Measurements from ENCODE around the gene TBC1D10A. TPM values are rescaled to one million over a fixed set of nuclear protein-coding genes. Genes with fewer than 3 reads are reported as not detected.

TBC1D10A gene
- total RNA-seq, 6 donors from 2014 or later, result 22.6 to 61.0 (median 36.2) TPM

- H3K27me3 ChIP-seq, result no peaks in the 10 kb centered on the region
- no peak overlapping the region for H3K4me3 ChIP-seq
- no peak for ATAC-seq (ENCODE audit: low FRiP score in 2 of 2)
- no peak for DNase-seq
- peaks cover 7 to 32% (median 12%) of the 10 kb centered on the region in 4 donors for H3K4me1 ChIP-seq
- H3K36me3 ChIP-seq, result peaks cover 34 to 94% (median 85%) of the 10 kb centered on the region in 4 donors
- WGBS, 2 donors, result 77 to 81% methylated on average over 4 of the region's 4 CpGs
- H3K27ac ChIP-seq, result peak overlapping the region in 1 of 4 donors; percentile 59
- TF ChIP-seq EP300 (IDR thresholded peaks at IDR 0.05) (no peak), POLR2A (IDR thresholded peaks at IDR 0.05) (no peak), POLR2AphosphoS5 (IDR thresholded peaks at IDR 0.05) (no peak)
- no peaks in the 10 kb centered on the region for H3K9me3 ChIP-seq
Observed at GRCh38 chr22:30348809-30349208, 22.1 kb upstream of the TBC1D10A start.

GRCh38 chr22:30348404-30348803 is 21.7 kb upstream of the TBC1D10A start:
- TF ChIP-seq POLR2AphosphoS5 (IDR thresholded peaks at IDR 0.05) (no peak), EP300 (IDR thresholded peaks at IDR 0.05) (no peak), CTCF (IDR thresholded peaks at IDR 0.05) (no peak), POLR2A (IDR thresholded peaks at IDR 0.05) (no peak)
- Histone ChIP-seq H3K4me3 (no peak overlapping the region), H3K9me3 (no peaks in the 10 kb centered on the region), H3K27me3 (no peaks in the 10 kb centered on the region), H3K27ac (peak overlapping the region in 2 of 4 donors; percentile 44 to 59), H3K4me1 (peaks cover 4 to 28% (median 8%) of the 10 kb centered on the region in 4 donors), H3K36me3 (peaks cover 38 to 95% (median 89%) of the 10 kb centered on the region in 4 donors)
- no peak for DNase-seq
- 79 to 88% methylated on average over 4 of the region's 4 CpGs for WGBS, 2 donors
- ATAC-seq (ENCODE audit: low FRiP score in 2 of 2), result no peak

GRCh38 chr22:30347255-30347892 is 20.6 kb upstream of the TBC1D10A start:
- Histone ChIP-seq H3K36me3 (peaks cover 45 to 98% (median 93%) of the 10 kb centered on the region in 4 donors), H3K27me3 (no peaks in the 10 kb centered on the region), H3K9me3 (no peaks in the 10 kb centered on the region), H3K4me1 (peaks cover 0 to 21% (median 7%) of the 10 kb centered on the region in 4 donors), H3K4me3 (no peak overlapping the region), H3K27ac (peak overlapping the region in 2 of 4 donors; percentile 44 to 59)
- ATAC-seq (ENCODE audit: low FRiP score in 2 of 2) (no peak), DNase-seq (no peak)
- WGBS, 2 donors, result 64 to 74% methylated on average over 5 of the region's 5 CpGs
- TF ChIP-seq POLR2AphosphoS5 (IDR thresholded peaks at IDR 0.05) (no peak), POLR2A (IDR thresholded peaks at IDR 0.05) (no peak), CTCF (IDR thresholded peaks at IDR 0.05) (no peak), EP300 (IDR thresholded peaks at IDR 0.05) (no peak)

- H3K27me3 ChIP-seq, result no peaks in the 10 kb centered on the region
- ATAC-seq (ENCODE audit: low FRiP score in 2 of 2), result no peak
- no peak overlapping the region for H3K4me3 ChIP-seq
- no peak for TF ChIP-seq CTCF (IDR thresholded peaks at IDR 0.05)
- no peak for TF ChIP-seq EP300 (IDR thresholded peaks at IDR 0.05)
- no peak for TF ChIP-seq POLR2AphosphoS5 (IDR thresholded peaks at IDR 0.05)
- TF ChIP-seq POLR2A (IDR thresholded peaks at IDR 0.05), result no peak
- DNase-seq, result no peak
- peaks cover 0 to 14% (median 4%) of the 10 kb centered on the region in 4 donors for H3K4me1 ChIP-seq
- H3K27ac ChIP-seq, result no peak overlapping the region
- peaks cover 65 to 98% (median 96%) of the 10 kb centered on the region in 4 donors for H3K36me3 ChIP-seq
- no peaks in the 10 kb centered on the region for H3K9me3 ChIP-seq
- WGBS, 2 donors, result 93 to 98% methylated on average over 12 to 13 of the region's 13 CpGs
Observed at GRCh38 chr22:30344447-30345200, 17.9 kb upstream of the TBC1D10A start.

- peak overlapping the region in 1 of 4 donors; percentile 11 for H3K27ac ChIP-seq
- H3K4me3 ChIP-seq, result no peak overlapping the region
- WGBS, 2 donors, result 83 to 88% methylated on average over 12 to 14 of the region's 16 CpGs
- H3K27me3 ChIP-seq, result no peaks in the 10 kb centered on the region
- ATAC-seq (ENCODE audit: low FRiP score in 2 of 2) (no peak), DNase-seq (peak in 1 of 2 donors; percentile 39)
- H3K9me3 ChIP-seq, result no peaks in the 10 kb centered on the region
- H3K36me3 ChIP-seq, result peaks cover 94 to 100% (median 100%) of the 10 kb centered on the region in 4 donors
- no peak for TF ChIP-seq POLR2A (IDR thresholded peaks at IDR 0.05)
- no peak for TF ChIP-seq POLR2AphosphoS5 (IDR thresholded peaks at IDR 0.05)
- no peak for TF ChIP-seq CTCF (IDR thresholded peaks at IDR 0.05)
- TF ChIP-seq EP300 (IDR thresholded peaks at IDR 0.05), result no peak
- no peaks in the 10 kb centered on the region for H3K4me1 ChIP-seq
Observed at GRCh38 chr22:30340911-30341685, 14.4 kb upstream of the TBC1D10A start.
